Measurements from ENCODE around the gene GAK. TPM values are rescaled to one million over a fixed set of nuclear protein-coding genes. Genes with fewer than 3 reads are reported as not detected.

Gene GAK
- total RNA-seq, 4 donors from 2014 or later, result 230 to 882 (median 305) TPM

GRCh38 chr4:820230-821172 lies 111.6 kb downstream of the GAK start:
- no peak for TF ChIP-seq POLR2A (IDR thresholded peaks at IDR 0.05)
- no peak for TF ChIP-seq EP300 (IDR thresholded peaks at IDR 0.05; ENCODE audit: low read depth)
- TF ChIP-seq, protein P1, sequence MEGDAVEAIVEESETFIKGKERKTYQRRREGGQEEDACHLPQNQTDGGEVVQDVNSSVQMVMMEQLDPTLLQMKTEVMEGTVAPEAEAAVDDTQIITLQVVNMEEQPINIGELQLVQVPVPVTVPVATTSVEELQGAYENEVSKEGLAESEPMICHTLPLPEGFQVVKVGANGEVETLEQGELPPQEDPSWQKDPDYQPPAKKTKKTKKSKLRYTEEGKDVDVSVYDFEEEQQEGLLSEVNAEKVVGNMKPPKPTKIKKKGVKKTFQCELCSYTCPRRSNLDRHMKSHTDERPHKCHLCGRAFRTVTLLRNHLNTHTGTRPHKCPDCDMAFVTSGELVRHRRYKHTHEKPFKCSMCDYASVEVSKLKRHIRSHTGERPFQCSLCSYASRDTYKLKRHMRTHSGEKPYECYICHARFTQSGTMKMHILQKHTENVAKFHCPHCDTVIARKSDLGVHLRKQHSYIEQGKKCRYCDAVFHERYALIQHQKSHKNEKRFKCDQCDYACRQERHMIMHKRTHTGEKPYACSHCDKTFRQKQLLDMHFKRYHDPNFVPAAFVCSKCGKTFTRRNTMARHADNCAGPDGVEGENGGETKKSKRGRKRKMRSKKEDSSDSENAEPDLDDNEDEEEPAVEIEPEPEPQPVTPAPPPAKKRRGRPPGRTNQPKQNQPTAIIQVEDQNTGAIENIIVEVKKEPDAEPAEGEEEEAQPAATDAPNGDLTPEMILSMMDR (IDR thresholded peaks at IDR 0.05), result no peak
- TF ChIP-seq POLR2AphosphoS5 (IDR thresholded peaks at IDR 0.05), result no peak
- no peak for DNase-seq
- 88% methylated on average over 24 of the region's 24 CpGs; no CpG with 5 or more reads in 1 of the 2 donors for WGBS, 2 donors (ENCODE audit: low coverage in 1 of 2)

GRCh38 chr4:819401-820229 lies 112.5 kb downstream of the GAK start:
- intact Hi-C loops (cut with DNase I; ENCODE audit: low total_unique reads), result no loop called here
- H3K4me3 ChIP-seq, result no peak overlapping the region
- in situ Hi-C loops (cut with MboI; ENCODE audit: low pct_ligation_motif_present in 1 of 4, low pct_unique_long_range_greater_than_20kb in 1 of 4, low sequenced_read_pairs in 3 of 4), result no loop called here
- TF ChIP-seq POLR2AphosphoS5 (IDR thresholded peaks at IDR 0.05), result no peak
- peaks cover 54% of the 10 kb centered on the region for H3K27me3 ChIP-seq
- no peaks in the 10 kb centered on the region for H3K9me3 ChIP-seq
- no peak overlapping the region for H3K27ac ChIP-seq
- no peak for DNase-seq
- H3K4me1 ChIP-seq, result peaks cover 0 to 14% (median 7%) of the 10 kb centered on the region in 4 donors
- H3K36me3 ChIP-seq, result no peaks in the 10 kb centered on the region
- WGBS, 2 donors (ENCODE audit: low coverage in 1 of 2), result 83 to 86% methylated on average over 4 to 20 of the region's 20 CpGs

More at GRCh38 chr4:820230-821172, 111.6 kb downstream of the GAK start:
- in situ Hi-C loops (cut with MboI; ENCODE audit: low pct_ligation_motif_present in 1 of 4, low pct_unique_long_range_greater_than_20kb in 1 of 4, low sequenced_read_pairs in 3 of 4) (no loop called here), intact Hi-C loops (cut with DNase I; ENCODE audit: low total_unique reads) (no loop called here)
- H3K27ac ChIP-seq, result no peak overlapping the region
- no peaks in the 10 kb centered on the region for H3K9me3 ChIP-seq
- H3K36me3 ChIP-seq, result no peaks in the 10 kb centered on the region
- H3K4me1 ChIP-seq, result peaks cover 0 to 16% (median 11%) of the 10 kb centered on the region in 4 donors
- peaks cover 61% of the 10 kb centered on the region for H3K27me3 ChIP-seq
- H3K4me3 ChIP-seq, result no peak overlapping the region

DNA sequence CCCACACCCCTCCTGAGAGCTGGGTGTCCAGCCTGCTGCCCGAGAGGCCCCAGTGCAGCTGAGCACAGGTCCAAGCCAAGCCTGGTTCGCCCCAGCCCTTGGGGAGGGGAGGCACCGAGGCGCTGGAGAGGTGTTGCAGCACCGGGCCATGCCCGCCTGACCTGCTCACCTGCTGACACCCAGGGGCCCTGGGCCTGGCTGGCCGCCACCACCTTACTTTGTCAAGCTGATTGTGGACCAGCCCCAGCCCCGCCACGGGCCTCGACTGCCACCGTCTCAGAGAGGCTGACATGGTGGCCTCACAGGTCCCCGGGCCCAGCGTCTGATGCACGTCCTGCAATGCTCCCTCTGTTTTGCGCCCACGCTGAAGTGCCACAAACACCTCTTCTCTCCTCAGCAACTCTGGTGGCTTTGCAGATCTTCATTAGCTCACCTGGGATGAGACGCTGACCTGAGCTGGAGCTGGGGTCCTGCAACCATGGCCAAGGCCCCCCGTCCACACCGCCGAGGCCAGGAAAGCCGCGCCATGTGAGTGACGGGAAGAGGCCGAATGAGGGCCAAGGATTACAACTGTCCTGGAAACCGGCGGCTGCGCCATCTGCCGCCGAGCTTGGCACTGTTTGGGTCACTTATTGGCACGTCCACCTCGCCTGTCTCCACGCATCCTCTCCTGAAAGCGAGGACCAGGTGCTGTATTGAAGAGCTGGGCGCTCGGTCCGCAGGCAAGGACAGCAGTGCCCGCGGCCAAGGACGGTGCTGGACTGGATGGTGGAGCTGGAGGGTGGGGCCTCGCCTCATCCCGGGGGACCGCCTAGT lies 113.8 kb downstream of the GAK start:
- Histone ChIP-seq H3K4me1 (peaks cover 0 to 15% (median 7%) of the 10 kb centered on the region in 4 donors), H3K4me3 (no peak overlapping the region), H3K9me3 (no peaks in the 10 kb centered on the region), H3K27me3 (peaks cover 51% of the 10 kb centered on the region), H3K36me3 (no peaks in the 10 kb centered on the region), H3K27ac (no peak overlapping the region)
- no peak for DNase-seq
- TF ChIP-seq EP300 (IDR thresholded peaks at IDR 0.05; ENCODE audit: low read depth) (no peak), POLR2A (IDR thresholded peaks at IDR 0.05) (no peak), POLR2AphosphoS5 (IDR thresholded peaks at IDR 0.05) (no peak)
- TF ChIP-seq, protein P1 (IDR thresholded peaks at IDR 0.05), result no peak
- intact Hi-C loops (cut with DNase I; ENCODE audit: low total_unique reads) (no loop called here), in situ Hi-C loops (cut with MboI; ENCODE audit: low pct_ligation_motif_present in 1 of 4, low pct_unique_long_range_greater_than_20kb in 1 of 4, low sequenced_read_pairs in 3 of 4) (no loop called here)
- WGBS, 2 donors (ENCODE audit: low coverage in 1 of 2), result 86 to 100% methylated on average over 1 to 28 of the region's 42 CpGs

DNA sequence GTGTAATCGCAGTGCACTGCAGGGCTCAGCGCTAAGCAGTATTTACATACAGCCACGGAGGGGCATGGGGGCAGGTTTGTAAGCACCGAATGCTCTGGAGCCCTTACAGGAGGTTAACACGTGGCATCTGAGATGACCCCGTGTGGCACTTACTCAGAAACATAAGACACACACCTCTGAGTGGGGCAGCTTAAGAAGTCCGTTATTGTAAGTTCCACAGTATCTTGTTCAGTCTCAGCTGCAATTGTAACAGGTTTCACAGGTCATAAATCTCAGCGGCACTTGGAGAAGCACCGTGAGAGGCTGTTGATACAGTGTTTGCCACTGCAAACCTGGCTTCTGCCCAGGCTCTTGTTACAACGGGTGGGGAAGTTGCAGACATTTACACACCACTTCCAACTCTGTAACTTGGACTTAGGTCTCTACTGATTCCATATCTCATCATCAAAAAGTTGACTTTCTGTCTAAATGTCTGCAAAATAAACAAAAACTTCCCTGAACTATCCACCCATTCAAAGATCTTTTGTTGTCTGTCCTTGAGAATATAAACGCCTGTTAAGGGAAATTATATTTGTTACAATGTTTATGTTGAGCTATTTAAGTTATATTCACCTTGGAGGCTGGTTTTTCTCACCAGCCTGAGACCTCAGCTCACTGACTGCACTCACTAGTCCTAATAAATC lies 116.5 kb downstream of the GAK start:
- peak; percentile 67 for DNase-seq
- TF ChIP-seq POLR2AphosphoS5 (IDR thresholded peaks at IDR 0.05) (no peak), EP300 (IDR thresholded peaks at IDR 0.05; ENCODE audit: low read depth) (no peak), POLR2A (IDR thresholded peaks at IDR 0.05) (no peak)
- TF ChIP-seq, protein P1 (IDR thresholded peaks at IDR 0.05), result no peak
- in situ Hi-C loops (cut with MboI; ENCODE audit: low pct_ligation_motif_present in 1 of 4, low pct_unique_long_range_greater_than_20kb in 1 of 4, low sequenced_read_pairs in 3 of 4) (no loop called here), intact Hi-C loops (cut with DNase I; ENCODE audit: low total_unique reads) (no loop called here)
- H3K36me3 ChIP-seq, result no peaks in the 10 kb centered on the region
- 4 to 11% methylated on average over 6 to 11 of the region's 11 CpGs for WGBS, 2 donors (ENCODE audit: low coverage in 1 of 2)
- peak overlapping the region in 2 of 4 donors; percentile 26 to 65 for H3K27ac ChIP-seq
- H3K4me3 ChIP-seq, result no peak overlapping the region
- H3K9me3 ChIP-seq, result no peaks in the 10 kb centered on the region
- H3K4me1 ChIP-seq, result peaks cover 0 to 15% (median 7%) of the 10 kb centered on the region in 4 donors
- H3K27me3 ChIP-seq, result peaks cover 35% of the 10 kb centered on the region

Measured in transverse colon (tissue), 4 donors.